HG03457 (cell line): ENCODE data around the gene OPCML.

Source experiments
- ATAC-seq: cut with Tn5 transposase; IDR thresholded peaks from one replicate; pipeline ENCODE4 v1.9.1; 2021; ENCODE audit warnings: moderate number of reproducible peaks; ENCODE audit not compliant: unreplicated experiment

Gene OPCML

DNA sequence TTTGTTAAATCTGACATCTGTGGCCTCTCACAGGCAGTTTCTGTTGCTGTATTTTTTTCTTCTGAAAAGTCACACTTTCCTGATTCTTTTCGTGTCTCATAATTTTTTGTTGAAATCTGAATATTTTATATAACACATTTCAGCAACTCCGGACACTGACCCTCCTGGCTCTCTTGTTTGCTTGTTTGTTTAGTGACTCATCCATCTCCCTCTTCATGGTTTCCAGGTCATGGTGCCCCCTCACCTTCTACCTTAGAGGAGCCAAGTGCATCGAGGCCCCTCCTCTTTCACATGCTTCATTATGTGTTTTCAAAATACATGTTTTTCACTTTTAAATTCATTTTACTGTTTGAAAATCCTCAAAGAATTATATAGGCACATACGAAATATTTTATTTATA, 562.4 kb downstream of the OPCML start:
- ATAC-seq, result no peak

DNA sequence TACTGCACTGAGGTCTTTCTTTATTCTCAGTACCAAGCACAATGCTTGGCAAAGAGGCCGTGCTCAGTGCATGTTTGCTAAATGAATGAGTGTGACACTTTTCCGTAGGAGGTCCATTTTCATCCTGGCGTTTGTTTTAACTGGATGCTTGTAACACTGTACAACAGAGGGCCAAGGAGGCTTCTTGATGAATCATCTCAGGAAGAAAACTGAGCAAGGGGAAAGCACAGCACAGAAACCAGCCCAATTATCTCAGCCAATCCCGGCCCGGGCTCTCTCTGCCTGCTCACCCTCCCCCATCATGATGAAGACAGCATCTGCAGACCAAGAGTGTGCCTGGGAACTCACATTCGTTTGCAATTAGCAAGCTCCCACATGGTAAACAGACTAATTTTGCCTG, 570.3 kb downstream of the OPCML start:
- ATAC-seq, result no peak

GRCh38 chr11:132961453-132961852, 570.8 kb downstream of the OPCML start:
- ATAC-seq, result no peak

GRCh38 chr11:132960273-132961078, 571.8 kb downstream of the OPCML start:
- ATAC-seq, result no peak

DNA sequence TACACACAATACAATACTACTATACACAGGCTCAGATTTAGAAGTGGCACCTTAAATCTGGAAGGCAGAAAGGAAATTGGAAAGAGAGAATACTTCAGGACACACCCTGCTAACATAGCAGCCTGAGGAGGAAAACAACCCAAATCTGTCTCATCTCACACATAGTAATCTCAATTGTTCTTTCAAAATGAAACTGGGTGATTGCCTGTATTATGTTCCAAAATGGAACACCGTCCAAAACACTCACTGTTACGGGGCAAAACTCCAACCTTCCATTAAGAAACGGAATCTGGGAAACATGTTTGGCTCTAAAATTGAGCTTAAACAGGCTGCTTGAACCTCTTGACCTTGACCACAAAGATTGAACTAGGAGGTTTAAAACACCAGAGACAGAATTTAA, 572.6 kb downstream of the OPCML start:
- ATAC-seq, result no peak

- ATAC-seq, result no peak
These were observed 574.4 kb downstream of the OPCML start for GRCh38 chr11:132957881-132958280.

DNA sequence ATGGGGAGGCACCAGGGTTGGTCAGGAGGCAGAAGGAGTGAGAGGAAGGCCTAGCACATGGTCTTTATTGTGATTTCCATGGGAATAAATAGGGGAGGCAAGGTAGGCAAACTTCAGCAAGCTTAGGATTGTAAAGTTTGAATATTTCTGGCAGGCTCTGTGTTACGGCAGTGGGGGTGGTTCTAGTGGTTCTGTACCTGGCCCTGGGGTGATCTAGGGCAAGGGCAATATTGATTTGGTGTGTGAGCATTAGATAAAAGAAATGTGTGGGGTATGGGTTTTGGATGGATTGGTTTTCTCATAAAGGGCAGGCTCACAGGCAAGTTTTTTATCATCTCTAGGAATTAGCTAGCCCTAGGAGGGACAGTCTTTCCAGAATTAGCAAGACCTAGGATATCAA, 584.0 kb downstream of the OPCML start:
- no peak for ATAC-seq

DNA sequence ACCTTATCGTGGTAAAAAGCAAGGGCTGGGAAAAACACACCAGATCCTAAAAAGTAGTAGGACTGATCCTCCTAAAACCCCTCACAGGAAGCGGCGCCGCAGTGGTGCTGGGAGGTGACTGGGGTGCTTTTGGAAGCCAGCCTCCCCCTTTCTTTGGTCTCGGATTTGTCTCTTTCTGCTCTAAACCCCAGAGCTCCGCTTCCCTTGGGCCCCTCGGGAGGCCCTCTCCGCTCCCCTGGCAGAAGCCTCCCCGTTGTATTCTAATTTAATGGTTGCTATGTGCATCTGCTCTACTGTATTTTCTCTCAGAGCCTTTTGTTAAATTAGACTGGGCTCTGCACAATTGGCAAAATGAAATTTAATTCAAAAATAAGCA, 587.7 kb downstream of the OPCML start:
- ATAC-seq, result no peak

DNA sequence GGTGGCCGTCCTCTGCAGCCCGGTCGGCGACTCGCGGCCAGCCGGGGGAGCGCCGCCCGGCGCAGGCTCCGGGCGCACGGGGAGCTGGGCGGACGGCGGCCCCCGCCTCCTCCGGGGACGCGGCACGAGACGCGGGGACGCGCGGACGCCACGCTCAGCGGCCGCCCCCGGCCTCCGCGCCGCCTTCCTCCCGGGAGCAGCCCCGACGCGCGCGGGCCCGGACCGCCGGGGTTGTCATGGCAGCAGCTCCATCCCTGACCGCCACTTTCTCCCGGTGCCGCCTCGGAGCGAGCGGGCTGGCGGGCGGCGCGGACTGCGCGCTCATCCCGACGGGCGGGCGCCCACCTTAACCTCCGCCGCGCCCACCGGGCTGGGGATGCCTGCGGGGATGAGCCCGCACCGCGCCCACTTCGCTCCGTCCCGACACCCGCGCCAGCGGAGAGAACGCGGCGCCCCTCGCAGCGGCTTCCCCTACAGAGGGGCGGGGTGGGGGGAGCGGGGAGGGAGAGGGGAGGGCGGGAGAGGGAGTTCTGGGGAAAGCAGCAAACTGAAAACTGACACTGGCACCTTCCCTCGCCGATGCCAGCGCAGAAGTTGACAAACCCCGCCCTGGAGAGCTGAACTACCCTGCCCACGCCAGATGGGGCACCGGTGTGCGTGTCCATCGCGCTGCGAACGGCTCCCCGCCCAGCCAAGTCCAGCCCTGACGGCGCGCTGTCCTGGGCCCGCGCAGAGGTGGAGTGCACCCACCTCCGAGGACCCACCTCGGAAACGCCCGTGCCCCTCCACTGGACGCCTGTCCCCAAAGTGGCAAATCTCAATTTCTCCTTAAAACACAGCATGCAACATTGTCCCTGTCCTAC, 588.4 kb downstream of the OPCML start:
- no peak for ATAC-seq

GRCh38 chr11:132943357-132943705, 589.0 kb downstream of the OPCML start:
- ATAC-seq, result no peak

DNA sequence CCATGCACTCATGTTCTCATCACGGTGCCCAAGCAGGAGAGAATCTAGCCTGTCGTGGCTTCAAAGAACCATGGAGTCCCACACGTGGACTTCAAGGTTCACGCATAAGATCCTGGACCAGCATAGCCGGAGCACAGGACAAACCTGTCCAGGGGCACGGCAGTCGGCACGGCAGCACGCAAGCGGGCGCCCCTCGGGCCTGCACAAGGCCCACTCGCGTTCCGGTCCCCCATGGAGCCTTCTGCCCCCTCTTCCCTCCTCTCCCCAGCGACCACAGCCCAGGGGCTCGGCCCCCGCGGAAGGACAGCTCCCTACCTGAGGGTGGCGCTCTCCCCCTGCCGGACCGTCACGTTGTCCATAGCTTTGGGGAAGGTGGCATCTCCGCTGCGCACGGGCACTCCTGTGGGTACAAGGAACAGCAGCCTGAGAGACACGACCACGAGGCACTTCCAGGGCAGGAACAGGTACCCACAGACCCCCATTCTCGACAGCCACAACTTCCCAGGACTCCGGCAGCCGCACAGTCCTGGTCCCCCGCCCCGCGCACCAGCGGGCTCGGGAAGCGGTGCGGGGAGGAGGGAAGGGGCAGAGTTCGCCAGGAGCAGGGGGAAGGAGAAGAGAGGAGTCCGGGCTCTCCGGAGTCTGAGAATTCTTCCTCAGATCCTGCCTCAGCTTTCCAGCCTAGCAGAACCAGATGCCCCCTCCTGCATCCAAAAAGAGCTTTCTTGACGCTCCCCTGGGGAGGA, 589.5 kb downstream of the OPCML start:
- ATAC-seq, result no peak

GRCh38 chr11:132941761-132942160, 590.5 kb downstream of the OPCML start:
- ATAC-seq, result no peak

DNA sequence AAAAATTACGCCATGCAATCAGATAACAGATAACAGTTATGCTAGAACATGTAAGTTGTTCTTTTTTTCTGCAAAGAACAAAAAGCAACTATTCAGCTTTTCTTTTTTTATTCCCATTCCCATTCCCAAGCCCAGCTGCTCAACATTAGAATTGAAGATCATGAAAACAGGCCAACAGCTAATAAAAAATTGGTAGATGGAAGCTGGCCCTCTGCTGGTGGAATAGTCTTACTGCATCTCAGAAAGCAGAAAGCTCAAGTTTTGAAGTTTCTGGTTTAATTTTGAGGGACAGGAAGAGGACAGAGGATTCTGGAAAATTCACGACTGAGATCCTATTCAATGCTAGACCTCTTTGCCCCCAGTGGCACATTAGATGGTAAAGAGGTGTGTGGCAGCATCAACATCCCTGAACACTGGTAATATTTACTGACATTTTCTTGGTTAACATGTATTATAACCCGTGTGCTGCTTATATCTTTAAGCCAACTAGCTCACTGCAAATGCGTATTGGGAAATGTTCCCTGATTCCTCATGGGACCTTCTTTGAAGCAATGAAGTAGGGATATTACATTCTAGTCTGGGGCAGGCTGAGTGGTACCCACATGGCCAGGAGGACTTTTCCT, 591.2 kb downstream of the OPCML start:
- ATAC-seq, result no peak

- no peak for ATAC-seq
These were observed 595.3 kb downstream of the OPCML start for GRCh38 chr11:132937016-132937415.

- no peak for ATAC-seq
These were observed 596.9 kb downstream of the OPCML start for GRCh38 chr11:132935383-132935782.

DNA sequence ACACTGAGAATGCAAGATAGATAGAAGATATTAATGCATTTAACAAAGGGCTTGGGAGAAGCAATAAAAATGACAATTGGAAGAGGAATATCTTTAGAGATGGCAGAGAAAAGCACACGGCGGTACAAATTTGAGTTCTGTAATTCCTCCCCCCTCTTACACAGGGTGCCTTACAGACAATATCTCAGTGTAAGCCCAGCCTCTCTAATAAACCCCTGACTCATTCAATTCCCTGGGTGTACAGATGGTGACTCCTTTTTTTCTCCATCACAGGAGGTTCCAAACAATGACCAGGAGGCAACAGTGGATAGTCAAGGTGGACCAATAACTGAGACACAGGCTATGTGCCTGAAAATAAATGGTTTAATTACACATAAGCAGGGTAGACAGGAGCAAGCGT, 598.6 kb downstream of the OPCML start:
- no peak for ATAC-seq

DNA sequence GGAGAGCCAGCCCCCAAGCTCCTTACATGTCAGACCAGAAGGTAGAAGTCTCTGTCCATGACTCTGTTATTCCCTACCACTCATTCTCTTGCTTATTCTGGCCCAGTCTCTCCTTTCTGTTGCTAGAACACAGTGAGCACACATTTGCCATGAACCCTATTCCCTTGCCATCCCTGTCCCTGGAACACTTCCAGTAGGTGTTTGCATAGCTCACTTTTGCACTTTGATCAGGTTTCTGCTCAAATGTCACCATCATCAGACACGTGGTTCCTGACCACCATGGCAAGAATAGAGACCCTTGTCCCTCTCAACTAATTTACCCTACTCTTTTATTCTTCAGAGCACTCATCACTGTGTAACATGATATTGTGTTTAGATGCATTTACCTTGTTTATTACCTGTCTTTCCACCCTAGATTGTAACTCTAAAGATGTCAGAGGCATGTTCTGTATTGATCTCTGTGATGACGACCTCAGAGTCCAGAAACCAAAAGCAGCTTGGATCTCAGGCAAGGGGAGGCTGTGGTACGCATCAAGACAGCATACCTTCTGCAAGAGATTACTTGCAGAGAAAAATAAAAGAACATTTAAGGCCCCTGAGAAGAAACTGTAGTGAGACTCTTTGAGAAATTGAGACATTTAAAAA, 606.4 kb downstream of the OPCML start:
- no peak for ATAC-seq

DNA sequence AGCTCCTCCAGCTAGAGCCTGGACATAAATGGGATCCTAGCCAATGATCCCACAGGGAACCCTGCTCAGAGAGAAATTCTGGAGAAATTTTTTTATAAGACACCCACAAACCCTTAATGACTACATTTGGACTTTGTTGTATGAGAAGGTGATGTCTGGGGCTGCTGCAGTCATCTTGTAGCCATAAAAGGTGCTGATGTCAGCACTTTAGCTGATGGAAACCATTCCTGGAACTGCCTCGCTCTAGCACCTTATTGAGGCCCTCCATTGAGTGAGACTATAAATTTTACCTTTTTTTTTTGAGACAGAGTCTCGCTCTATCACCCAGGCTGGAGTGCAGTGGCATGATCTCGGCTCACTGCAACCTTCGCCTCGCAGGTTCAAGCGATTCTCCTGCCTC, 610.7 kb downstream of the OPCML start:
- no peak for ATAC-seq

DNA sequence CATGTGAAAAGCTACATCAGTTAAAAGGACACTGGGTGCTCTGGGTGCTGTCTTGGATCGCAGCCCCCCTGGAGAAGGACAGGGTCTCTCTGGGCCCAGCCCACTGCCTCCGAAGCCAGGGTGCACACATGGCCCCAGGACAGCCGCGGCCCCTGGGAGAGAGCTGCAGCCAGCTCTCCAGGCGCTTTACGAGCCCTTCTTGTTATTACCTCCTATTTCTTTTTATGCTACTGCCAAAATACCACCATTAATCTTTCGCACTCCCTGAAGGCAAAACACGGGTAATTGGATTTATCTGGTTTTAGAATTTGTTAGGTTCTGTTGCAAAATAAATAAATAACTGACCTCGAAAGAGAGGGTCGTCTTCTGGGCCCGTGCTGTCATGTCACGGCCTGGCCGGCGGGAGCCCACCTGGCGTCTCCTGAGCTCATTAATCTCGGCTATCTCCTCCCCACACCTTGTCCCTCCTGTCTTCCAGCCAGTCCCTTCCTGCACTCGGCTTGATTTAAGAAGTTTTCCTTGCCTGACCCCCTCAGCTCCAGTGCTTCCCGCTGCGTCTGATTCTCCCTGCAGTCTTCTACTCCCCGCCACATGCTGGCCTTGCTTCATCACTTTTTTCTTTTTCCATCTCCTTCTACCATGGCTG, 611.7 kb downstream of the OPCML start:
- no peak for ATAC-seq

DNA sequence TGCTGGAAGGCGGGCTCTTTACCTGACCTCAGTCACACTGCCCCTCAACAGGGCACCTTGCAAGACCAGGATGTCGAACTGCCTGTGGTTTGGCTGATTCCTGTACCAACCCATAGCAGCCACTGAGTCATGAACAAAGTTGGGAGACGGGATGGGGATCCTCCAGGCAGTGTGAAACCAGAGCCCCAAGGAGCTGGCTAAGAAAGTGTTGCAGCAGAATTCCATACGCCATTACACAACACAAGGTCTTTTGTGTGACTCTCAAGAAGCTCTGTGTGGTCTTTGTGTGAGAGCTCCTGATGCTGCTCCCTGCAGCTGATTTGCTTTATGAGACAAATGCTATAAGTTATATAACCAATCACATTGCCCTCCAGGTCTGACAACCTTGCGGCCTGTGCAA, 617.7 kb downstream of the OPCML start:
- ATAC-seq, result no peak
